K562 (cell line): ENCODE results near the gene LIN7A. TPM values are rescaled to one million over a fixed set of nuclear protein-coding genes. Genes with fewer than 3 reads are reported as not detected.

Source experiments
- ATAC-seq: fragments of 200-7000 bp; cut with Tn5 transposase; 3 replicates; pipeline ENCODE4 v1.9.1; 2020; ENCODE audit warnings: moderate library complexity
- BruUV-seq: library from RNA; stranded (reverse); fragments of 400-500 nt; replicated peaks from 2 replicates; lab custom pipeline; 2021; lab: Mats Ljungman, UMichigan
- CTCF ChIA-PET: fragments of 300-600 bp; formaldehyde crosslinking; extraction: SDS; loops from one replicate; lab custom pipeline; 2021; ENCODE audit warnings: low intra/inter-chr PET ratio; lab: Yijun Ruan, JAX
- POLR2A ChIA-PET: fragments of 300-600, 350-650 bp; sonication (Branson Sonifier 250); formaldehyde crosslinking; extraction: SDS; loops from one replicate; lab custom pipeline; 2021; ENCODE audit warnings: antibody characterized with exemption, inconsistent platforms; lab: Yijun Ruan, JAX
- DNase-seq, 4 experiments: peaks; one replicate each; pipeline versions ENCODE4 v3.0.0 to v3.0.0-alpha.2; 2011 to 2018; ENCODE audit warnings: low spot score in 3 of 4, mixed read lengths in 3 of 4; ENCODE audit errors: extremely low read depth in 1 of 4
- FAIRE-seq: peaks from 2 replicates; lab custom pipeline; 2011; peaks lifted over from hg19 to GRCh38; lab: Jason Lieb, UNC
- H2AFZ ChIP-seq: 2 replicates; pipeline ENCODE4 v1.6.0; 2011; ENCODE audit warnings: low read depth, low read length, control low read depth, inconsistent platforms
- H3K27ac ChIP-seq: fragments of 200-600 bp; 3 replicates; pipeline ENCODE4 v1.8.0; 2011; ENCODE audit warnings: low read depth, mild to moderate bottlenecking, control low read depth, inconsistent platforms, low read length, moderate library complexity, mixed read lengths; ENCODE audit errors: extremely low read depth
- H3K27me3 ChIP-seq, 2 experiments: fragments of 300-600 bp in 1 of 2; 2 replicates in 1 of 2; 3 replicates in 1 of 2; pipeline versions ENCODE4 v1.6.0 to v1.8.0; 2011; ENCODE audit warnings: inconsistent platforms in 2 of 2, low read length in 2 of 2, mild to moderate bottlenecking in 1 of 2, mixed read lengths in 1 of 2, moderate library complexity in 1 of 2; ENCODE audit not compliant: control insufficient read depth in 2 of 2, insufficient read depth in 2 of 2
- H3K36me3 ChIP-seq: fragments of 300-600 bp; 3 replicates; pipeline ENCODE4 v1.8.0; 2011; ENCODE audit warnings: mild to moderate bottlenecking, low read length, inconsistent platforms; ENCODE audit not compliant: control insufficient read depth, insufficient read depth
- H3K4me1 ChIP-seq, 2 experiments: fragments of 200-600 bp in 1 of 2; replicated peaks in 1 of 2; 2 replicates in 1 of 2; 3 replicates in 1 of 2; pipeline versions ENCODE4 v1.5.1 to v1.8.0; 2011; ENCODE audit warnings: inconsistent platforms in 2 of 2, low read length in 2 of 2, mild to moderate bottlenecking in 1 of 2, mixed read lengths in 1 of 2, moderate library complexity in 1 of 2; ENCODE audit not compliant: control insufficient read depth in 2 of 2, insufficient read depth in 2 of 2
- H3K4me2 ChIP-seq: 2 replicates; pipeline ENCODE4 v1.6.1; 2011; ENCODE audit warnings: low read length, control low read depth, inconsistent platforms, mixed read lengths; ENCODE audit not compliant: insufficient read depth
- H3K4me3 ChIP-seq: fragments of 200-600 bp; sonication (generic), shearing (Covaris generic); 2 replicates; pipeline ENCODE4 v1.5.1; 2016; ENCODE audit warnings: control low read depth, inconsistent platforms
- H3K79me2 ChIP-seq: fragments of 200-600 bp; 3 replicates; pipeline ENCODE4 v1.8.0; 2011; ENCODE audit warnings: low read length, inconsistent platforms; ENCODE audit not compliant: control insufficient read depth, insufficient read depth
- H3K9ac ChIP-seq, 2 experiments: 2 replicates each; pipeline versions ENCODE4 v1.6.0 to v1.6.1; 2011; ENCODE audit warnings: low read depth in 2 of 2, low read length in 2 of 2, control low read depth in 1 of 2, inconsistent platforms in 1 of 2, mild to moderate bottlenecking in 1 of 2, mixed read lengths in 1 of 2; ENCODE audit not compliant: insufficient read depth in 1 of 2
- H3K9me1 ChIP-seq: one replicate; pipeline ENCODE4 v1.6.0; 2011; ENCODE audit warnings: inconsistent platforms, mild to moderate bottlenecking, low read length, moderate library complexity; ENCODE audit not compliant: control insufficient read depth, insufficient read depth
- H3K9me3 ChIP-seq: replicated peaks from 2 replicates; pipeline ENCODE4 v1.5.1; 2011; ENCODE audit warnings: low read depth, low read length, inconsistent platforms; ENCODE audit not compliant: control insufficient read depth, insufficient read depth
- H4K20me1 ChIP-seq: replicated peaks from 2 replicates; pipeline ENCODE4 v1.6.1; 2011; ENCODE audit warnings: low read length, inconsistent platforms, mixed read lengths; ENCODE audit not compliant: control insufficient read depth, insufficient read depth
- EHMT2 ChIP-seq: fragments of 450-650 bp; IDR thresholded peaks from 2 replicates; pipeline ENCODE4 v1.6.1; 2018; ENCODE audit warnings: antibody characterized with exemption
- ELK1 ChIP-seq: sonication (generic); formaldehyde crosslinking; IDR thresholded peaks from 2 replicates; pipeline ENCODE4 v1.8.1; 2022; ENCODE audit warnings: missing genetic modification reagents
- HOMEZ ChIP-seq: fragments of 250-450 bp; sonication (Bioruptor Pico); IDR thresholded peaks from 2 replicates; pipeline ENCODE4 v1.4.0; 2020; ENCODE audit warnings: mild to moderate bottlenecking, moderate library complexity
- SMAD3 ChIP-seq: fragments of 450-650 bp; formaldehyde crosslinking; conservative IDR thresholded peaks from 2 replicates; pipeline ENCODE4 v1.4.0; 2020; ENCODE audit warnings: mild to moderate bottlenecking
- SP2 ChIP-seq: IDR thresholded peaks from 2 replicates; pipeline ENCODE4 v1.6.1; 2011; ENCODE audit warnings: mild to moderate bottlenecking, low read depth, low read length, moderate library complexity; ENCODE audit not compliant: poor library complexity, severe bottlenecking; ENCODE audit errors: extremely low read depth
- TCFL5 ChIP-seq: fragments of 250-450 bp; sonication (Bioruptor Pico); conservative IDR thresholded peaks from 2 replicates; pipeline ENCODE4 v1.6.1; 2021; ENCODE audit warnings: mild to moderate bottlenecking, moderate library complexity, matching md5 sums
- ZNF23 ChIP-seq: fragments of 250-450 bp; sonication (Bioruptor Pico); IDR thresholded peaks from 2 replicates; pipeline ENCODE4 v1.4.0; 2020; ENCODE audit warnings: mild to moderate bottlenecking
- ZNF24 ChIP-seq: fragments of 450-650 bp; IDR thresholded peaks from 2 replicates; pipeline ENCODE4 v1.6.1; 2016
- ZNF586 ChIP-seq: fragments of 450-650 bp; formaldehyde crosslinking; conservative IDR thresholded peaks from 2 replicates; pipeline ENCODE4 v1.4.0; 2020; ENCODE audit warnings: mild to moderate bottlenecking, moderate library complexity
- WGBS: fragments of 100-300 bp; shearing (Covaris generic); methylation state at CpG from one replicate; pipeline ENCODE4 v1.1.6; 2016; ENCODE audit warnings: low coverage, mixed read lengths; ENCODE audit not compliant: insufficient coverage; ENCODE audit errors: missing lambda C conversion rate; 5-methylcytosine and 5-hydroxymethylcytosine counted together
- in situ Hi-C: fragments of 300-500 bp; cut with MboI; formaldehyde crosslinking; loops from 4 replicates; pipeline ENCODE4 v1.15.0; 2018; ENCODE audit warnings: inconsistent platforms, mixed read lengths
- intact Hi-C: fragments of 100-400 bp; cut with micrococcal nuclease; formaldehyde crosslinking; loops from 2 replicates; pipeline ENCODE4 v1.14.2; 2022
- polyA plus RNA-seq, 8 experiments: library from polyadenylated mRNA; depleted of rRNA in 4 of 8; stranded (reverse) in 5 of 8; unstranded in 3 of 8; fragments of >200 nt; fragmentation: Nextera tagmentation in 2 of 8; fragmentation: Illumina TruSeq in 1 of 8; extraction: Ambion mirVana in 2 of 8; extraction: Trizol in 1 of 8; gene quantifications; 2 replicates each; pipeline versions ENCODE4 v1.2.1 to v1.2.3, GENCODE V29; 2011 to 2014; ENCODE audit warnings: inconsistent platforms in 1 of 8, missing spikeins in 1 of 8
- total RNA-seq, 7 experiments: library from RNA; depleted of rRNA in 6 of 7; stranded (reverse); fragments of >200 nt in 6 of 7; fragmentation: Illumina TruSeq in 2 of 7; extraction: Trizol in 2 of 7; gene quantifications; 2 replicates each; pipeline versions ENCODE4 v1.2.1 to v1.2.3, GENCODE V29; 2011 to 2021; ENCODE audit warnings: low replicate concordance in 1 of 7

Gene LIN7A
- total and polyA plus RNA-seq, 9 of the 15 experiments (the other 6 are each of a cell fraction or from before 2014, with no cell fraction given), result not detected

DNA sequence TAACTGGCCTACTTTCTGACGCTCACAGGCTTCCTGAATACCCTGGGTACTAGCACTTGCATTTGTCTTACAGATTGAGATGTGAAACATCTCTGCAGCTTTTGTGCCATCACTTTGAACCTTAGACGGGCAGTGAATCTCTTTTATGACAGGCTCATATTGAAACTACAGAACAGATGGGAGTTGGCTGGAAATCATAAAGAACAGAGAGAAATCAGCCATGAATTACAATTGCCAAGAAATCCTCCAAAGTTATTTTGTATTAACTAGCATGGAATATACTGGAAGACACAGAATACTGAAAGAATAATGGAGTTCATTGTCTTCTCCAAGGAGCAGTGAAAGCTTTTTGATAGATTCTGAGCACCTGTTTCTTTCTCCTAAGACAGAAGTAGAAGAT is 188.3 kb downstream of the LIN7A start:
- WGBS, result 0% methylated on average over 2 of the region's 2 CpGs
- H3K9me1 ChIP-seq, result no peaks in the 10 kb centered on the region
- TF ChIP-seq ZNF586 (CRISPR knock-in tag) (no peak), HOMEZ (no peak), ZNF24 (no peak), SMAD3 (CRISPR knock-in tag) (no peak), EHMT2 (no peak), ELK1 (CRISPR knock-in tag) (no peak), TCFL5 (CRISPR knock-in tag) (no peak), SP2 (no peak), ZNF23 (CRISPR knock-in tag) (no peak)
- TF ChIP-seq, all 486 proteins: peak for 0
- FAIRE-seq (no peak), ATAC-seq (no peak), DNase-seq (no peak)
- no peaks in the 10 kb centered on the region for H3K9me3 ChIP-seq
- H3K9ac ChIP-seq, result no peak overlapping the region
- in situ Hi-C loops, result no loop called here
- H3K4me2 ChIP-seq, result no peak overlapping the region
- H3K4me3 ChIP-seq, result no peak overlapping the region
- H3K36me3 ChIP-seq, result no peaks in the 10 kb centered on the region
- H3K27ac ChIP-seq, result no peak overlapping the region
- intact Hi-C loops, result no loop called here
- CTCF ChIA-PET, result no interaction called here
- H3K4me1 ChIP-seq, result no peaks in the 10 kb centered on the region
- H4K20me1 ChIP-seq, result no peaks in the 10 kb centered on the region
- BruUV-seq, result no TSS peak
- H2AFZ ChIP-seq, result no peak overlapping the region
- POLR2A ChIA-PET, result no interaction called here
- H3K27me3 ChIP-seq, result no peaks in the 10 kb centered on the region
- no peaks in the 10 kb centered on the region for H3K79me2 ChIP-seq
